A673 (cell line): ENCODE data around the gene MED12L.

ENCODE experiments used
- EZH2 ChIP-seq: fragments of 200-600 bp; sonication (generic); IDR thresholded peaks from 2 replicates; pipeline ENCODE4 v1.6.1; 2017; ENCODE audit warnings: borderline replicate concordance, low read depth, mild to moderate bottlenecking, mixed read lengths, antibody characterized with exemption, low read length; ENCODE audit not compliant: poor library complexity, severe bottlenecking
- TF ChIP-seq, protein P1 (sequence below): fragments of 300-800, 200-600 bp; sonication (generic); conservative IDR thresholded peaks from 2 replicates; pipeline ENCODE4 v1.5.1; 2017; ENCODE audit warnings: low read depth, mild to moderate bottlenecking, antibody characterized with exemption, low read length, moderate library complexity, mixed read lengths

DNA sequence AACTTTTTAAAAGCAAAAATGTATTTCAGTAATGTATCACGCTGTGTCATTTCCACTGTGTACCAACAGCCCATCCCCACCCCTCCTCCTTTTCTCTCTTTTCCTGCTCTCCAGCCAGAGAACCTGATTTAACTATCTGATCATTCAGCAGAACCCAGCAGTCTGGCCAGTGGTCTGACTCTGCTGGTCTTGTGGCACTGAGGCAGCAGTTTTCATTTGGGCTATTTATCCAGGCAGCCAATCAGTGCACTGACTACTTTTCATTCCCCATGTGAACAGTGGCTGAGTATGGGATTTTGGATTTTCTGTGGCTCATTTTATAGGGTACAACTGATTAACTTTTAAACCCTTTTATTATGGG is 61.2 kb downstream of the MED12L start:
- TF ChIP-seq, protein P1, sequence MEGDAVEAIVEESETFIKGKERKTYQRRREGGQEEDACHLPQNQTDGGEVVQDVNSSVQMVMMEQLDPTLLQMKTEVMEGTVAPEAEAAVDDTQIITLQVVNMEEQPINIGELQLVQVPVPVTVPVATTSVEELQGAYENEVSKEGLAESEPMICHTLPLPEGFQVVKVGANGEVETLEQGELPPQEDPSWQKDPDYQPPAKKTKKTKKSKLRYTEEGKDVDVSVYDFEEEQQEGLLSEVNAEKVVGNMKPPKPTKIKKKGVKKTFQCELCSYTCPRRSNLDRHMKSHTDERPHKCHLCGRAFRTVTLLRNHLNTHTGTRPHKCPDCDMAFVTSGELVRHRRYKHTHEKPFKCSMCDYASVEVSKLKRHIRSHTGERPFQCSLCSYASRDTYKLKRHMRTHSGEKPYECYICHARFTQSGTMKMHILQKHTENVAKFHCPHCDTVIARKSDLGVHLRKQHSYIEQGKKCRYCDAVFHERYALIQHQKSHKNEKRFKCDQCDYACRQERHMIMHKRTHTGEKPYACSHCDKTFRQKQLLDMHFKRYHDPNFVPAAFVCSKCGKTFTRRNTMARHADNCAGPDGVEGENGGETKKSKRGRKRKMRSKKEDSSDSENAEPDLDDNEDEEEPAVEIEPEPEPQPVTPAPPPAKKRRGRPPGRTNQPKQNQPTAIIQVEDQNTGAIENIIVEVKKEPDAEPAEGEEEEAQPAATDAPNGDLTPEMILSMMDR = no peak
- TF ChIP-seq EZH2 = no peak
